ENCODE measurements around the gene ITGBL1. TPM values are rescaled to one million over a fixed set of nuclear protein-coding genes. Genes with fewer than 3 reads are reported as not detected.
A peak's percentile ranks its signal among the peaks of the same experiment; 100 is the strongest.

Gene ITGBL1
- total and polyA plus RNA-seq, 2 of the 4 experiments (the other 2 are of a cell fraction), result 22.2 to 24.2 TPM

GRCh38 chr13:101654883-101655282, 202.4 kb downstream of the ITGBL1 start:
- H4K20me1 ChIP-seq (ENCODE audit: insufficient read depth, low read length), result no peaks in the 10 kb centered on the region
- H3K27me3 ChIP-seq (ENCODE audit: control insufficient read depth, insufficient read depth, low read length), result no peaks in the 10 kb centered on the region
- no peak overlapping the region for H3K9ac ChIP-seq (ENCODE audit: low read depth, low read length)
- H2AK9ac ChIP-seq (replicated peaks; ENCODE audit: low read depth, low read length, poor library complexity), result no peak overlapping the region
- no peak overlapping the region for H4K5ac ChIP-seq (ENCODE audit: low read depth, low read length)
- no peak overlapping the region for H3K4me2 ChIP-seq (ENCODE audit: low read depth, low read length)
- no peaks in the 10 kb centered on the region for H3K9me1 ChIP-seq (ENCODE audit: insufficient read depth, low read length)
- no TSS peak for BruUV-seq (replicated peaks)
- no peak for TF ChIP-seq CEBPB (IDR thresholded peaks at IDR 0.05; ENCODE audit: low read depth, low read length)
- TF ChIP-seq RCOR1 (IDR thresholded peaks at IDR 0.05; ENCODE audit: insufficient replicate concordance, low read length), result no peak
- no peak for TF ChIP-seq SMC3 (IDR thresholded peaks at IDR 0.05; ENCODE audit: low read depth, low read length)
- no peak for TF ChIP-seq CTCF (conservative IDR thresholded peaks at IDR 0.05; ENCODE audit: low read depth, low read length)
- TF ChIP-seq ELK1 (IDR thresholded peaks at IDR 0.05; ENCODE audit: borderline replicate concordance, low read depth, low read length), result no peak
- no peak for TF ChIP-seq MXI1 (IDR thresholded peaks at IDR 0.05; ENCODE audit: borderline replicate concordance, low read depth, low read length)
- TF ChIP-seq FOS (IDR thresholded peaks at IDR 0.05; ENCODE audit: low read depth, low read length), result no peak
- no peak for TF ChIP-seq USF2 (IDR thresholded peaks at IDR 0.05; ENCODE audit: low read depth, low read length)
- no peak for TF ChIP-seq POLR2A (IDR thresholded peaks at IDR 0.05; ENCODE audit: low read depth, low read length)
- TF ChIP-seq MAZ (IDR thresholded peaks at IDR 0.05; ENCODE audit: borderline replicate concordance, low read depth, low read length), result no peak
- no peak for TF ChIP-seq CHD1 (IDR thresholded peaks at IDR 0.05; ENCODE audit: low read depth, low read length)
- no peak for TF ChIP-seq BHLHE40 (IDR thresholded peaks at IDR 0.05; ENCODE audit: low read depth, low read length)
- no peak for TF ChIP-seq RFX5 (IDR thresholded peaks at IDR 0.05; ENCODE audit: low read depth, low read length)
- H3K79me1 ChIP-seq (ENCODE audit: low read depth in 1 of 2, low read length in 2 of 2), result no peaks in the 10 kb centered on the region
- ATAC-seq (ENCODE audit: low read depth) (no peak; the same call in 1 of the 2 replicates), DNase-seq (peak; percentile 12)
- no peak overlapping the region for H3K14ac ChIP-seq (replicated peaks; ENCODE audit: low read depth, low read length)
- intact Hi-C loops (cut with micrococcal nuclease) (no loop called here), dilution Hi-C loops (cut with HindIII; ENCODE audit: low sequenced_read_pairs, unreplicated experiment) (no loop called here), in situ Hi-C loops (cut with MboI; ENCODE audit: low sequenced_read_pairs) (no loop called here)
- no peak overlapping the region for H2BK20ac ChIP-seq (ENCODE audit: low read depth, low read length)
- H2AK5ac ChIP-seq (ENCODE audit: low read depth, low read length), result no peak overlapping the region
- no peak overlapping the region for H3K4ac ChIP-seq (ENCODE audit: low read depth, low read length)
- WGBS, 2 experiments (ENCODE audit: extremely low coverage in 2 of 2, insufficient read length in 1 of 2), result no CpG with 5 or more reads among the region's 4 CpGs
- CTCF ChIA-PET, result no interaction called here
- H3K4me1 ChIP-seq (ENCODE audit: control insufficient read depth, insufficient read depth, low read length), result no peaks in the 10 kb centered on the region
- no peak overlapping the region for H3K23ac ChIP-seq (ENCODE audit: low read depth, low read length)
- H3K27ac ChIP-seq (ENCODE audit: insufficient read depth, low read length), result no peak overlapping the region
- no peak overlapping the region for H2BK120ac ChIP-seq (ENCODE audit: low read depth, low read length)
- POLR2A ChIA-PET (ENCODE audit: unreplicated experiment), result no interaction called here
- no peak overlapping the region for H4K8ac ChIP-seq (ENCODE audit: low read depth in 2 of 2, low read length in 2 of 2)
- H3K4me3 ChIP-seq (ENCODE audit: insufficient read depth, low read depth, low read length), result no peak overlapping the region
- H2BK5ac ChIP-seq (ENCODE audit: low read depth, low read length, poor library complexity, severe bottlenecking), result no peak overlapping the region
- no peak overlapping the region for H2AFZ ChIP-seq (replicated peaks; ENCODE audit: low read length, poor library complexity)
- H3K56ac ChIP-seq (ENCODE audit: extremely low read depth, insufficient read depth, low read length), result no peak overlapping the region
- no peaks in the 10 kb centered on the region for H3K9me3 ChIP-seq (ENCODE audit: control insufficient read depth, insufficient read depth, low read length)
- no peak overlapping the region for H2BK15ac ChIP-seq (ENCODE audit: low read depth, low read length)
- H4K91ac ChIP-seq (ENCODE audit: insufficient read depth, low read depth, low read length), result no peak overlapping the region
- no peaks in the 10 kb centered on the region for H3K36me3 ChIP-seq (ENCODE audit: control insufficient read depth, insufficient read depth, low read length)
- H3K18ac ChIP-seq (ENCODE audit: low read depth, low read length), result no peak overlapping the region

Data from IMR-90 (cell line).